Nephron progenitor cell (in vitro differentiated cells): Measurements from ENCODE around the gene ZNF385D.

Experiments
- DNase-seq: peaks from one replicate; pipeline ENCODE4 v3.0.0; 2021
- H3K27ac Mint-ChIP-seq: 2 replicates; pipeline ENCODE4 v1.8.0; 2021; ENCODE audit warnings: mild to moderate bottlenecking, moderate library complexity, mixed read lengths
- H3K27me3 Mint-ChIP-seq: 2 replicates; pipeline ENCODE4 v1.8.0; 2021; ENCODE audit warnings: mild to moderate bottlenecking, low read depth, mixed read lengths; ENCODE audit not compliant: poor library complexity
- H3K36me3 Mint-ChIP-seq: 2 replicates; pipeline ENCODE4 v1.8.0; 2021; ENCODE audit warnings: low read depth, mixed read lengths
- H3K4me1 Mint-ChIP-seq: 2 replicates; pipeline ENCODE4 v1.8.0; 2021; ENCODE audit warnings: mixed read lengths
- H3K4me3 Mint-ChIP-seq: 2 replicates; pipeline ENCODE4 v1.8.0; 2021; ENCODE audit warnings: mild to moderate bottlenecking, moderate library complexity, mixed read lengths
- H3K9me3 Mint-ChIP-seq: 2 replicates; pipeline ENCODE4 v1.8.0; 2021; ENCODE audit warnings: mild to moderate bottlenecking, moderate library complexity, mixed read lengths
- CTCF ChIP-seq: fragments of 200-600 bp; sonication (generic); IDR thresholded peaks from 2 replicates; pipeline ENCODE4 v1.5.0; 2021; ENCODE audit warnings: antibody characterized with exemption

The ZNF385D gene

DNA sequence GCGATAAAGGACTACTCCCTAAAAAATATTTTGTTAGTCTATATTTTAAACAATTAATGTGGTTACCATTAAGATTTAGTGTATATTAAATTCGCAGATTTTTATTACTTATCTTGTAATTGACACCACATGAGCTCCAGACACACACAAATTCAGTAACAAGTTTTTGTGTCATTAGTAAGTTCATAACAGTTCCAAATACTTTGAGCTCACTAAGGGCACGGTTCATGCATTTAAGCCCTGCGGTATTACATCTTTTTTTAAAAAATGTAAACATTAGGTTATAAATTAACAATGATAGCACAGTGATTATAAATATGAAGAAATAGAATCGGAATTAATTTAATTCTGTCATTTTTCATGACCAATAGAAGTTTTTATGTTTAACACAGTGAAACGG is 317.3 kb downstream of the ZNF385D start:
- H3K4me1 Mint-ChIP-seq, result no peaks in the 10 kb centered on the region
- H3K9me3 Mint-ChIP-seq, result no peaks in the 10 kb centered on the region
- no peak overlapping the region for H3K4me3 Mint-ChIP-seq
- DNase-seq, result no peak
- H3K36me3 Mint-ChIP-seq, result no peaks in the 10 kb centered on the region
- no peak overlapping the region for H3K27ac Mint-ChIP-seq
- H3K27me3 Mint-ChIP-seq, result no peaks in the 10 kb centered on the region
- no peak for TF ChIP-seq CTCF

DNA sequence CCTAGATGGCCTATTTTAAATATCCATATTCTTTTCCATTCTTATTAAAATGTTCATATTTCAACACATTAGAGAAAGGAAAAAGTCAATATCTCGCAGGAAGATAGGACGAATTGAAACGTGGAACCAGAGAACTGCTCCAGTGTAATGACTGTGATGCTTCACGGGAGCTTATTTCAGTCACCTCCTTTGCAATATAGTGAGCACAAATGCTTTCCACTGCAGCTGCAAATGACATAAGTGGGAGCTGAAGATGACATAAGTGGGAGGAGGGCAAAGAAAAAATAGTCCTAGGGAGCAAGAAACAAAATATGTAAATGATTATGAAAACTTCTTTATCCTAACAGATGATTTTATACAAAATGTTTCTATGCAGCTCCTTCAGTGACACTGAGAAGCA is 324.1 kb downstream of the ZNF385D start:
- H3K4me3 Mint-ChIP-seq, result no peak overlapping the region
- no peaks in the 10 kb centered on the region for H3K36me3 Mint-ChIP-seq
- no peak for DNase-seq
- no peaks in the 10 kb centered on the region for H3K27me3 Mint-ChIP-seq
- no peak overlapping the region for H3K27ac Mint-ChIP-seq
- TF ChIP-seq CTCF, result no peak
- H3K4me1 Mint-ChIP-seq, result no peaks in the 10 kb centered on the region
- H3K9me3 Mint-ChIP-seq, result no peaks in the 10 kb centered on the region

DNA sequence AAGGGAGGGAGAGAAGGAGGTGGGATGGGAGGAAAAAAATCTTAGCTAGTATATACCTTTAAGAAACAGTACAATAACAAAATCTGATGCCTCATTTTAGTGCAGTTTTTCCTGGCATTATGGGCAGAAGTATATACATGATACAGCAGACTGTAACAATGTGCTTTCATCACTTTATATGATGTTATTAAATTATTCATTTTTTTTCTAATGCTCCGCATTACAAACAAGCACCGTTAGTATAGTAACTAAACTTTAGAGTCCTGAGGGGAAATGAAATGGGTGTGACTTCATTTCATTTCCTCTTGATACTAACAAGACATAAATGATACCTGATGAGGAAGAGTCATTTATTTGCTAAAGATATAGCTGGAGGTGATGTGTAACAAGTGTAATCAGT is 325.3 kb downstream of the ZNF385D start:
- Mint-ChIP-seq H3K36me3 (no peaks in the 10 kb centered on the region), H3K4me3 (no peak overlapping the region), H3K27me3 (no peaks in the 10 kb centered on the region), H3K27ac (no peak overlapping the region), H3K4me1 (no peaks in the 10 kb centered on the region), H3K9me3 (no peaks in the 10 kb centered on the region)
- TF ChIP-seq CTCF, result no peak
- no peak for DNase-seq

DNA sequence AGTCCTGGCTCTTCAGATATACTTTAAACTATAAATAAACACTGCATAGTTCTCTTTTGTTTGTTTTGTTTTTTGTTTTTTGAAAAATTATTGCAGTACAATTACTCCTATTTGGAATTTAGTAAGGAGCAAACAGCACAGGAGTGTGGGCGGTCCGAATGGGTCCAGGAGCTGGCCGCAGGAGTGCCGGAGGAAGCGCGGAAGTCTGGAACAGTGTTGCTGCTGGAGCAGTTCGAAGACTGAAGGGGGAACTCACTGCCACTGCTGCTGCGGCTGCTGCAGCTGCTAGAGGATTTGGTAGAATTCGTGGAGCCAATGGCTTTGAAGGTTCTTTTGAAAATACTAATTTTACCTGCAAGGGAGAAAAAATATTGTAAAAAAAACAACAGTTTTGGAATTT is 329.9 kb downstream of the ZNF385D start:
- DNase-seq, result no peak
- Mint-ChIP-seq H3K36me3 (no peaks in the 10 kb centered on the region), H3K4me3 (no peak overlapping the region), H3K27me3 (no peaks in the 10 kb centered on the region), H3K27ac (no peak overlapping the region), H3K9me3 (no peaks in the 10 kb centered on the region), H3K4me1 (no peaks in the 10 kb centered on the region)
- TF ChIP-seq CTCF, result no peak

GRCh38 chr3:21417991-21418390 is 333.0 kb downstream of the ZNF385D start:
- no peaks in the 10 kb centered on the region for H3K36me3 Mint-ChIP-seq
- TF ChIP-seq CTCF, result no peak
- no peaks in the 10 kb centered on the region for H3K9me3 Mint-ChIP-seq
- no peaks in the 10 kb centered on the region for H3K27me3 Mint-ChIP-seq
- no peak overlapping the region for H3K27ac Mint-ChIP-seq
- DNase-seq, result no peak
- H3K4me1 Mint-ChIP-seq, result no peaks in the 10 kb centered on the region
- no peak overlapping the region for H3K4me3 Mint-ChIP-seq

GRCh38 chr3:21414506-21414905 is 336.5 kb downstream of the ZNF385D start:
- no peak for DNase-seq
- no peak for TF ChIP-seq CTCF
- Mint-ChIP-seq H3K27ac (no peak overlapping the region), H3K4me1 (no peaks in the 10 kb centered on the region), H3K9me3 (no peaks in the 10 kb centered on the region), H3K36me3 (no peaks in the 10 kb centered on the region), H3K4me3 (no peak overlapping the region), H3K27me3 (no peaks in the 10 kb centered on the region)
